ENCODE data around the gene HDAC7. TPM values are rescaled to one million over a fixed set of nuclear protein-coding genes. Genes with fewer than 3 reads are reported as not detected.

HDAC7 gene
- total and polyA plus RNA-seq, 8 donors = 22.8 to 313 (median 46.8) TPM

DNA sequence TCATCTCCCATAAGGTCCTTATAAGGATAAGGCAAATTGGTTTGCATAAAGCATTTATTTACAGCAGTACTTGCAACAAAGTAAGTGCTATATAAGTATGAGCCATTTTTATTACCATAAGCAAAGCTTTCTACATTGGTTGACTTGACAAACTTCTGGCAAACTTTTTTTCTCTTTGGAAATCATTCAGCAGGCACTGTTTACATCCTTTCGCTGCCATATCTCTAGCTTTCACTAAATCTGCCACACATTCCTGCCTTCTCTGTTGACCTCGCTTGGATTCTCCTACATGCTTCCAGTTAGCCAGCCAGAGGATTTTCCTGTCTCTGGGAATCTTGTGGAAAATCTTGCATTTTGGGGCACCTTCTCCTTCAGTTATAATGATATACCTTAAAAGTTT, 21.8 kb upstream of the HDAC7 start:
- intact Hi-C loops (cut with DNase I; ENCODE audit: low total_unique reads) = loop anchor here (5.0 to 10.0 kb wide), 2 partner anchors 44 to 127 kb away; no protein-coding TSS in a partner anchor
- Histone ChIP-seq H3K27ac (no peak overlapping the region), H3K4me3 (no peak overlapping the region), H3K27me3 (no peaks in the 10 kb centered on the region), H3K9me3 (no peaks in the 10 kb centered on the region), H3K36me3 (peaks cover 0 to 29% (median 12%) of the 10 kb centered on the region in 4 donors), H3K4me1 (peaks cover 0 to 29% (median 13%) of the 10 kb centered on the region in 4 donors)
- DNase-seq = no peak
- TF ChIP-seq, protein P1, sequence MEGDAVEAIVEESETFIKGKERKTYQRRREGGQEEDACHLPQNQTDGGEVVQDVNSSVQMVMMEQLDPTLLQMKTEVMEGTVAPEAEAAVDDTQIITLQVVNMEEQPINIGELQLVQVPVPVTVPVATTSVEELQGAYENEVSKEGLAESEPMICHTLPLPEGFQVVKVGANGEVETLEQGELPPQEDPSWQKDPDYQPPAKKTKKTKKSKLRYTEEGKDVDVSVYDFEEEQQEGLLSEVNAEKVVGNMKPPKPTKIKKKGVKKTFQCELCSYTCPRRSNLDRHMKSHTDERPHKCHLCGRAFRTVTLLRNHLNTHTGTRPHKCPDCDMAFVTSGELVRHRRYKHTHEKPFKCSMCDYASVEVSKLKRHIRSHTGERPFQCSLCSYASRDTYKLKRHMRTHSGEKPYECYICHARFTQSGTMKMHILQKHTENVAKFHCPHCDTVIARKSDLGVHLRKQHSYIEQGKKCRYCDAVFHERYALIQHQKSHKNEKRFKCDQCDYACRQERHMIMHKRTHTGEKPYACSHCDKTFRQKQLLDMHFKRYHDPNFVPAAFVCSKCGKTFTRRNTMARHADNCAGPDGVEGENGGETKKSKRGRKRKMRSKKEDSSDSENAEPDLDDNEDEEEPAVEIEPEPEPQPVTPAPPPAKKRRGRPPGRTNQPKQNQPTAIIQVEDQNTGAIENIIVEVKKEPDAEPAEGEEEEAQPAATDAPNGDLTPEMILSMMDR (IDR thresholded peaks at IDR 0.05) = no peak
- TF ChIP-seq EP300 (IDR thresholded peaks at IDR 0.05) (no peak), POLR2AphosphoS5 (IDR thresholded peaks at IDR 0.05) (no peak), POLR2A (IDR thresholded peaks at IDR 0.05) (no peak)
- WGBS, 5 donors = 21 to 46% (median 33%) methylated on average over 2 of the region's 2 CpGs

DNA sequence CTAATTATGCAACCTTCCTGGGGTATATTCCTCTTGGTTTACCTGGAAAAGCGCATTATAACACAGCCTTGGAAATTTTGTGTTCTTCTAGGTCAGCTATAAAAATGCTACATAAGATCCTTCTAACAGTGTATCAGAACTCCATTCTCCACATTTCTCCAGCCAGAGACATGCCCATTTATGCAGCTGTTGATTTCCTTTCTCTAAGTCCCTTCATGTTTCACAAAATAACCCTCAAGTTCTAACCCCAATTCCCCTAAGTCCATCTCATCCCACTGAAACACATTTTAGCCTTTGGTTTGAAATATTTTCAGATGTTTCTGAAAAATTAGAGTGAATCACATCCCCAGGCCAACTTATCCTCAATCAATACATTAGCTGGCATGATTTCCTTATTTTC, 20.9 kb upstream of the HDAC7 start:
- Histone ChIP-seq H3K4me1 (peaks cover 0 to 29% (median 13%) of the 10 kb centered on the region in 4 donors), H3K27ac (no peak overlapping the region), H3K36me3 (peaks cover 0 to 20% (median 8%) of the 10 kb centered on the region in 4 donors), H3K9me3 (no peaks in the 10 kb centered on the region), H3K27me3 (no peaks in the 10 kb centered on the region), H3K4me3 (no peak overlapping the region)
- WGBS, 5 donors = 69 to 91% (median 85%) methylated on average over 1 of the region's 1 CpG
- DNase-seq = no peak
- intact Hi-C loops (cut with DNase I; ENCODE audit: low total_unique reads) = loop anchor here (5.0 to 10.0 kb wide), 2 partner anchors 43 to 126 kb away; no protein-coding TSS in a partner anchor
- TF ChIP-seq POLR2AphosphoS5 (IDR thresholded peaks at IDR 0.05) (no peak), EP300 (IDR thresholded peaks at IDR 0.05) (no peak), POLR2A (IDR thresholded peaks at IDR 0.05) (no peak)
- TF ChIP-seq, protein P1 (IDR thresholded peaks at IDR 0.05) = no peak

DNA sequence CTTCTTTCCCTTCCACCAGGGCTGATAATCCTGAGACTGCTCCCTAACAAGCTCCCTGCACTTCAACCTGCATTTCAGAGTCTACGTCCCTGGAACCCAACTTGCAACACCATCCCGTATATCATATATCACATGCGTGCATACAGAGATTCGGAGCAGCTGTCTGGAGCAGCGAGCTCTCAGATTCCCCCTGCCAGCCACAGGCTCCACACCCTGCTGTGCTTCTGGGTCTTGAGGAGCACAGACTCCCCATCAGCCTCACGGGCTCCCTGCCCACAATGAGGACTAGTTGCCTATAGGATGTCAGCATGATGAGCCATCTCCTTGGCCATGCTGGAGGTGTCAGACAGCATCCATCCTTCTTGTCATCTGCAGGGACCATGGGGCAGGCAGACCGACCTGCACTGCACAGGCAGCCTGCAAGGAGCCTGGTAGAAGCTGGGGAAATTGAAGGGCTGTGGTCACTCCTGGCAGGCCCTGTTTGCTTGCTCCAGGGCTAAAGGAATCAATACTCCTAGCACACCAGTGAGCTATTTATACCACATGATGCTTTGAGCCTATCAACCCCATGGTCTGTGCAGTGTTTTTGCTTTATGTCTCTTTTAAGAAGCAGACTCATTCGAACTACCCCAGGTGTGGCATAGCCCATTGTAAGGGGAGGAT, 19.6 kb upstream of the HDAC7 start:
- 80 to 89% (median 86%) methylated on average over 8 of the region's 8 CpGs for whole genome bisulfite sequencing, 5 donors
- H3K4me3 ChIP-seq = no peak overlapping the region
- intact Hi-C loops (cut with DNase I; ENCODE audit: low total_unique reads) = no loop called here
- DNase-seq = no peak
- peaks cover 0 to 29% (median 16%) of the 10 kb centered on the region in 4 donors for H3K4me1 ChIP-seq
- H3K27me3 ChIP-seq = no peaks in the 10 kb centered on the region
- H3K9me3 ChIP-seq = no peaks in the 10 kb centered on the region
- TF ChIP-seq EP300 (IDR thresholded peaks at IDR 0.05) (no peak), POLR2A (IDR thresholded peaks at IDR 0.05) (no peak), POLR2AphosphoS5 (IDR thresholded peaks at IDR 0.05) (no peak)
- TF ChIP-seq, protein P1 (IDR thresholded peaks at IDR 0.05) = no peak
- H3K27ac ChIP-seq = no peak overlapping the region
- peaks cover 0 to 9% (median 3%) of the 10 kb centered on the region in 4 donors for H3K36me3 ChIP-seq

DNA sequence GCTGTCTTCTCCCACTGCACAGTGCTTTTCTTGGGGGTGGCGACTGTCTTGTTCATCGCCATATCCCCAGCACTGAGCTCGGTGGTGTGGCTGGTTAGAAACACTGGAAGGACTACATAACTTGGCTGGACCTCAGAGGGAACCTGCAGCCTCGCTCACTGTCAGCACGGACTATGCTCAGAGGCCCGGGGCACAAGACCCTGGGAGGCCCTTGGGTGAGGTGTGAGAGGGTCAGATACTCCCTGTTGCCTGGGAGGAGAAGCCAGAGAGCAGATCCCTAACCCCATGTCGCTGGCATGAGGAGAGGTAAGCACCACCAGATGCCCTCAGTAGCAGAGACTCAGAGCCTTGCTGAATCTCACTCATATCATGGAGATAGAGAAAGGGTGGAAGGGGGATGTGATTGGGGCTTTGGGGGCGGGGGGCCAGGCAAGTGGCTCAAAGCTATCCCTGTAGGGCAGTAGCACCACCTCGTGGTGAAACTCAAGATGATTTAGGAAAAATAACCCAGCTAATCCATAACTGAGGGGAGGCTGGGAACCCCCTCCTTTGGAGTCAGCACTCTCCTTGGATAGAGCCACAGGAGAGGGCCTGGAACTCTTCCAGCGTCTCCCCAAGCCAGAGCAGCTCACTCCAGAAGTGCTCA, 18.7 kb upstream of the HDAC7 start:
- Histone ChIP-seq H3K4me1 (peaks cover 0 to 29% (median 16%) of the 10 kb centered on the region in 4 donors), H3K4me3 (no peak overlapping the region), H3K9me3 (no peaks in the 10 kb centered on the region), H3K27ac (no peak overlapping the region), H3K36me3 (peaks cover 0 to under 1% (median 0%) of the 10 kb centered on the region in 4 donors), H3K27me3 (no peaks in the 10 kb centered on the region)
- WGBS, 5 donors = 39 to 46% (median 43%) methylated on average over 9 to 10 of the region's 10 CpGs
- intact Hi-C loops (cut with DNase I; ENCODE audit: low total_unique reads) = no loop called here
- TF ChIP-seq, protein P1 (IDR thresholded peaks at IDR 0.05) = peak in 4 of 7 experiments; percentile 23 to 52 (median 29)
- no peak for TF ChIP-seq EP300 (IDR thresholded peaks at IDR 0.05)
- peak in 1 of 2 donors; percentile 68 for DNase-seq
